Heart right ventricle (tissue), 16 donors: ENCODE results near the gene LDLRAD4. TPM values are rescaled to one million over a fixed set of nuclear protein-coding genes. Genes with fewer than 3 reads are reported as not detected.
A peak's percentile ranks its signal among the peaks of the same experiment; 100 is the strongest.
"Not testable (repeated sequence)": the region's sequence is repeated elsewhere in the genome, so short reads cannot be mapped to it uniquely, and the experiment has no call there.

ENCODE experiments used
- ATAC-seq, 8 donors: fragments of 200-7000 bp; cut with Tn5 transposase; one replicate each; pipeline ENCODE4 v1.9.1; 2020; ENCODE audit warnings: mild to moderate bottlenecking in 8 of 8, moderate library complexity in 8 of 8, moderate number of reproducible peaks in 1 of 8
- DNase-seq, 2 donors: peaks; one replicate each; pipeline ENCODE4 v3.0.0-alpha.2; 2020
- H3K27ac ChIP-seq, 10 donors: fragments of 200-600 bp; sonication (generic) in 2 of 10; one replicate each; pipeline versions ENCODE4 v1.5.0 to v1.8.0; 2020 to 2022; ENCODE audit warnings: mild to moderate bottlenecking in 3 of 10
- H3K27me3 ChIP-seq, 7 donors: fragments of 200-600 bp; one replicate each; pipeline ENCODE4 v1.8.0; 2021 to 2022; ENCODE audit warnings: mild to moderate bottlenecking in 2 of 7
- H3K36me3 ChIP-seq, 9 donors: fragments of 200-600 bp; sonication (generic) in 1 of 9; one replicate each; pipeline versions ENCODE4 v1.5.0 to v1.8.0; 2020 to 2022; ENCODE audit warnings: mild to moderate bottlenecking in 2 of 9
- H3K4me1 ChIP-seq, 9 donors: fragments of 200-600 bp; sonication (generic) in 1 of 9; one replicate each; pipeline versions ENCODE4 v1.5.0 to v1.8.0; 2020 to 2022; ENCODE audit warnings: mild to moderate bottlenecking in 4 of 9
- H3K4me3 ChIP-seq, 10 donors: fragments of 200-600 bp; sonication (generic) in 2 of 10; one replicate each; pipeline versions ENCODE4 v1.5.0 to v1.8.0; 2020 to 2022; ENCODE audit warnings: mild to moderate bottlenecking in 7 of 10, moderate library complexity in 2 of 10
- H3K9me3 ChIP-seq, 11 donors: fragments of 200-600 bp in 10 of 11; sonication (generic) in 2 of 11; one replicate each; pipeline versions ENCODE4 v1.5.0 to v1.8.0; 2013 to 2022; ENCODE audit warnings: mild to moderate bottlenecking in 2 of 11, control low read depth in 1 of 11, moderate library complexity in 1 of 11
- WGBS, 2 donors: extraction: QIAGEN DNeasy Blood & Tissue Kit; methylation state at CpG; one replicate each; pipeline ENCODE4 v1.1.7; 2013; ENCODE audit warnings: inconsistent platforms in 1 of 2; 5-methylcytosine and 5-hydroxymethylcytosine counted together
- intact Hi-C, 10 donors: fragments of 100-400 bp; cut with DNase I; formaldehyde crosslinking; loops; one replicate each; pipeline versions ENCODE4 v1.11.1 to v1.14.2; 2022
- polyA plus RNA-seq, 2 donors: library from polyadenylated mRNA; stranded (reverse); fragments of 200-250 nt; gene quantifications; one replicate each; pipeline ENCODE4 v1.2.3, GENCODE V29; 2013
- total RNA-seq, 10 donors: library from RNA; stranded (reverse); fragmentation: NEBNext Ultra II Directional in 3 of 10; extraction: Animal tissue kit (Norgen Biotek cat#: 25700) in 3 of 10; gene quantifications; one replicate each; pipeline versions ENCODE4 v1.2.1 to v1.2.4, GENCODE V29; 2021 to 2023
- TF ChIP-seq, protein P1 (sequence below), 9 donors: fragments of 200-600 bp; sonication (generic) in 2 of 9; IDR thresholded peaks; one replicate each; pipeline versions ENCODE4 v1.5.0 to v1.8.0; 2021 to 2022; ENCODE audit warnings: antibody characterized with exemption in 9 of 9, mild to moderate bottlenecking in 5 of 9, moderate library complexity in 1 of 9
- donor health status: Arrhythmogenic right ventricular cardiomyopathy.
- donor health status: ischemic (EF 13 %, LVEDD 7.1; RV severe dilation, severe dysfunction).
- donor health status: healthy with polysubstance abuse.
- donor health status: DM: no; HTN: yes; CAD: no.
- donor health status: DM: no; HTN: no; CAD: no.
- donor health status: ischemic (EF 25% LVEDD 6.9; RV normal size, moderate dysfunction).
- donor health status: ischemic (EF 25% LVEDD 5.7; RV mildly dilated, moderate dysfunction).
- donor health status: healthy.
- donor health status: DM: yes; HTN: yes; CAD: no.
- donor health status: Ischemic cardiomyopathy.
- donor health status: ischemic (EF 35%, LVEDD 5.7; RV mildly dilated, moderate dysfunction).
- donor health status: nonischemic (EF 11% LVEDD 7.7; RV severe dilation, severe dysfunction).
- donor health status: DM: yes; HTN: yes; CAD: no.
- donor health status: PGD.
- donor health status: ischemic (EF 29% LVEDD 5.4; RV normal size, mild dysfunction).
- donor health status: nonischemic (EF 23%, LVEDD 6.1; RV moderate dilation, normal function).

Gene LDLRAD4
- total and polyA plus RNA-seq, 12 donors, result 5.4 to 74.6 (median 34.6) TPM

DNA sequence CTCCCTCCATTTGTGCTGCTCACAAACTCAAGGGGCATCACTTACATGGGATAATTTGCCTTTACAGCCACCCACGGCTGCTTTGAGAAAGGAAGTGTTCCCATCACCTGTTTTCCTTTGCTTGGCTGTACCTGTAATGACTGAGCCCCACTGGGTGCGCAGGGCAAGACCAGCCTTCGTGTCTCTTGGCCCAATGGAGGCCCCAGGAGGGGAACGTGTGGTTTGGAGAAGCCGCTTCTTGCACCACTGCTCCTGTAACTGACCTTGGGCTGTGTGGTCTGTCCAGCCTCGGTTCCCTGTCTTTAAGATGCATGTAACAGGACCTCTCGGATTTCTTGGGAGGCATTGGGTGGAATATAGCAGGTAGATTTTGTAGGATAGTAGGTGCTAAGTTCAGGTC lies 41.1 kb downstream of the LDLRAD4 start:
- H3K27ac ChIP-seq, result peak overlapping the region in 5 of 10 donors; percentile 13 to 73 (median 57)
- H3K9me3 ChIP-seq, result no peaks in the 10 kb centered on the region
- DNase-seq, result no peak
- H3K27me3 ChIP-seq, result no peaks in the 10 kb centered on the region
- no peak for ATAC-seq
- intact Hi-C loops, result loop anchor here in 1 of 10 donors (10.0 kb wide), 2 partner anchors 55 to 115 kb away; no protein-coding TSS in a partner anchor
- no peaks in the 10 kb centered on the region for H3K36me3 ChIP-seq
- no peak overlapping the region for H3K4me3 ChIP-seq
- TF ChIP-seq, protein P1, sequence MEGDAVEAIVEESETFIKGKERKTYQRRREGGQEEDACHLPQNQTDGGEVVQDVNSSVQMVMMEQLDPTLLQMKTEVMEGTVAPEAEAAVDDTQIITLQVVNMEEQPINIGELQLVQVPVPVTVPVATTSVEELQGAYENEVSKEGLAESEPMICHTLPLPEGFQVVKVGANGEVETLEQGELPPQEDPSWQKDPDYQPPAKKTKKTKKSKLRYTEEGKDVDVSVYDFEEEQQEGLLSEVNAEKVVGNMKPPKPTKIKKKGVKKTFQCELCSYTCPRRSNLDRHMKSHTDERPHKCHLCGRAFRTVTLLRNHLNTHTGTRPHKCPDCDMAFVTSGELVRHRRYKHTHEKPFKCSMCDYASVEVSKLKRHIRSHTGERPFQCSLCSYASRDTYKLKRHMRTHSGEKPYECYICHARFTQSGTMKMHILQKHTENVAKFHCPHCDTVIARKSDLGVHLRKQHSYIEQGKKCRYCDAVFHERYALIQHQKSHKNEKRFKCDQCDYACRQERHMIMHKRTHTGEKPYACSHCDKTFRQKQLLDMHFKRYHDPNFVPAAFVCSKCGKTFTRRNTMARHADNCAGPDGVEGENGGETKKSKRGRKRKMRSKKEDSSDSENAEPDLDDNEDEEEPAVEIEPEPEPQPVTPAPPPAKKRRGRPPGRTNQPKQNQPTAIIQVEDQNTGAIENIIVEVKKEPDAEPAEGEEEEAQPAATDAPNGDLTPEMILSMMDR (IDR thresholded peaks at IDR 0.05), result no peak
- 56 to 68% methylated on average over 7 of the region's 7 CpGs for WGBS, 2 donors
- peaks cover 23 to 54% (median 45%) of the 10 kb centered on the region in 9 donors for H3K4me1 ChIP-seq

GRCh38 chr18:13260197-13260934 lies 41.8 kb downstream of the LDLRAD4 start:
- TF ChIP-seq, protein P1 (IDR thresholded peaks at IDR 0.05), result no peak
- Histone ChIP-seq H3K4me1 (peaks cover 27 to 60% (median 51%) of the 10 kb centered on the region in 9 donors), H3K27ac (peak overlapping the region in 6 of 10 donors; percentile 20 to 73 (median 47)), H3K9me3 (no peaks in the 10 kb centered on the region), H3K27me3 (no peaks in the 10 kb centered on the region), H3K4me3 (no peak overlapping the region), H3K36me3 (no peaks in the 10 kb centered on the region)
- intact Hi-C loops, result loop anchor here in 1 of 10 donors (10.0 kb wide), 2 partner anchors 54 to 114 kb away; no protein-coding TSS in a partner anchor
- WGBS, 2 donors, result 37 to 46% methylated on average over 8 of the region's 8 CpGs
- DNase-seq, result no peak
- peak; percentile 14 to 62 (median 24) for ATAC-seq

DNA sequence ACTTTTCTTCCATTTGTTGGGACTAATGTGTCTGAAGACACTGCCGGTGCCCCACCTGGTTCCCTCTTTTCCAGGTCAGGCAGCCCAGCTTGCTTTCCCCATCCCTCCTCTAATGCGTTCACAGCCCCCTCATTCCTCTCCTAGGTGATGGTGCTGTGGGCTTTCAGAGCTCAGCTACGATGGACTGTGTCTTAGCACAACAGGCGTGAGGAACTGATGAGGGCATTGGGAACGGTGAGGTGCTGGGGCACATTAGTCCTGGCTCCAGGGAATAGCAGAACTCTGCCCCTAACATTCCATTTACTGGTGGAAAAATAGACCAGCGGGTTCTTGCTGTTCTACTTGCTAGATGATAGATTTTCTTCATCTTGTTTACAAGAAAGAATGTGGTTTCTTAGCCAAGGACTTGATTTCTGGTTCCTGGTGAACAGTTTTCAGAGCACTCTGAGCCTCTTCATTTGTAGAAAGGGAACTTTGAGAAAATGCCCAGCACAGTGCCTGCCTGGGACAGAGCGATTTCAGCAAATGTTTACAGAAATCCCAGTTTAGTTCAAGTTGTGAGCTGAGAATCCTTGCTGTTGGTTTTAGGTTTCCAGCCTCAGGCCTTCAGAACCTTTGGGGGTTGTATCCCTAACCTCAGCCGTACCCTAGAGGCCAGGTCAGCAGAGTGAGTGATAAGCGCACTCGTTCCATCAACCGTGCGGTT lies 42.5 kb downstream of the LDLRAD4 start:
- Histone ChIP-seq H3K27ac (peak overlapping the region in 3 of 10 donors; percentile 37 to 62 (median 57)), H3K9me3 (no peaks in the 10 kb centered on the region), H3K4me1 (peaks cover 34 to 68% (median 59%) of the 10 kb centered on the region in 9 donors), H3K36me3 (no peaks in the 10 kb centered on the region), H3K4me3 (no peak overlapping the region), H3K27me3 (no peaks in the 10 kb centered on the region)
- TF ChIP-seq, protein P1 (IDR thresholded peaks at IDR 0.05), result no peak
- DNase-seq, result no peak
- WGBS, 2 donors, result 87% methylated on average over 12 of the region's 12 CpGs
- intact Hi-C loops, result loop anchor here in 1 of 10 donors (10.0 kb wide), 2 partner anchors 54 to 114 kb away; no protein-coding TSS in a partner anchor
- ATAC-seq, result no peak

- 90 to 92% methylated on average over 26 of the region's 26 CpGs for WGBS, 2 donors
- H3K27ac ChIP-seq, result peak overlapping the region in 1 of 10 donors; percentile 62
- no peaks in the 10 kb centered on the region for H3K36me3 ChIP-seq
- H3K4me3 ChIP-seq, result no peak overlapping the region
- no peak for DNase-seq
- no peak for ATAC-seq
- H3K27me3 ChIP-seq, result no peaks in the 10 kb centered on the region
- TF ChIP-seq, protein P1 (IDR thresholded peaks at IDR 0.05), result no peak
- no peaks in the 10 kb centered on the region for H3K9me3 ChIP-seq
- intact Hi-C loops, result loop anchor here in 1 of 10 donors (10.0 kb wide), 2 partner anchors 53 to 113 kb away; no protein-coding TSS in a partner anchor
- H3K4me1 ChIP-seq, result peaks cover 36 to 75% (median 66%) of the 10 kb centered on the region in 9 donors
These were observed 43.2 kb downstream of the LDLRAD4 start for GRCh38 chr18:13261661-13262357.

- intact Hi-C loops, result loop anchor here in 1 of 10 donors (10.0 kb wide), 2 partner anchors 52 to 112 kb away; no protein-coding TSS in a partner anchor
- peaks cover 36 to 80% (median 71%) of the 10 kb centered on the region in 9 donors for H3K4me1 ChIP-seq
- not testable (repeated sequence) for H3K9me3 ChIP-seq, H3K4me3 ChIP-seq, ATAC-seq, H3K36me3 ChIP-seq, H3K27me3 ChIP-seq, DNase-seq, H3K27ac ChIP-seq
- 92 to 97% methylated on average over 31 to 33 of the region's 33 CpGs for WGBS, 2 donors
These were observed 43.8 kb downstream of the LDLRAD4 start for GRCh38 chr18:13262358-13262680.
